ENCODE measurements around the gene EBP.

The EBP gene

GRCh38 chrX:48504261-48504660, 17.3 kb upstream of the EBP start:
- CTCF ChIA-PET, result no interaction called here
- DNase-seq (ENCODE audit: extremely low spot score), result no peak
- no peak for TF ChIP-seq CTCF (IDR thresholded peaks at IDR 0.05; ENCODE audit: control extremely low read depth, extremely low read depth, low read depth, missing control alignments)
- POLR2A ChIA-PET, result no interaction called here

- no peak for DNase-seq (ENCODE audit: extremely low spot score)
- no peak for TF ChIP-seq CTCF (IDR thresholded peaks at IDR 0.05; ENCODE audit: control extremely low read depth, extremely low read depth, low read depth, missing control alignments)
- ChIA-PET CTCF (no interaction called here), POLR2A (no interaction called here)
Measured at GRCh38 chrX:48505481-48505880, 16.1 kb upstream of the EBP start.

GRCh38 chrX:48507246-48507645, 14.4 kb upstream of the EBP start:
- POLR2A ChIA-PET, result no interaction called here
- no peak for TF ChIP-seq CTCF (IDR thresholded peaks at IDR 0.05; ENCODE audit: control extremely low read depth, extremely low read depth, low read depth, missing control alignments)
- CTCF ChIA-PET, result no interaction called here

GRCh38 chrX:48508400-48509244, 13.0 kb upstream of the EBP start, which contains the start of gene PORCN:
Gene PORCN (plus strand): TSS chrX:48508992. CDS start chrX:48509821, 829 bp downstream.
- ChIA-PET CTCF (no interaction called here), POLR2A (no interaction called here)
- no peak for TF ChIP-seq CTCF (IDR thresholded peaks at IDR 0.05; ENCODE audit: control extremely low read depth, extremely low read depth, low read depth, missing control alignments)
- peak; percentile 91 for DNase-seq (ENCODE audit: extremely low spot score)

More at GRCh38 chrX:48507246-48507645, 14.4 kb upstream of the EBP start:
- no peak for DNase-seq (ENCODE audit: extremely low spot score)

GRCh38 chrX:48509245-48509590, 12.4 kb upstream of the EBP start:
- TF ChIP-seq CTCF (IDR thresholded peaks at IDR 0.05; ENCODE audit: control extremely low read depth, extremely low read depth, low read depth, missing control alignments), result no peak
- ChIA-PET POLR2A (no interaction called here), CTCF (no interaction called here)
- no peak for DNase-seq (ENCODE audit: extremely low spot score)

GRCh38 chrX:48509619-48510018, 12.0 kb upstream of the EBP start:
- TF ChIP-seq CTCF (IDR thresholded peaks at IDR 0.05; ENCODE audit: control extremely low read depth, extremely low read depth, low read depth, missing control alignments), result no peak
- ChIA-PET POLR2A (no interaction called here), CTCF (no interaction called here)
- DNase-seq (ENCODE audit: extremely low spot score), result no peak

All from GM10248 (cell line).